NB4 (cell line): ENCODE measurements around the gene NR2F2.

Experiments
- CTCF ChIP-seq: IDR thresholded peaks from one replicate; pipeline ENCODE4 v1.5.1; 2012; ENCODE audit warnings: low read depth, low read length
- MAX ChIP-seq: IDR thresholded peaks from 2 replicates; pipeline ENCODE4 v1.6.1; 2011; ENCODE audit warnings: low read depth, low read length
- MYC ChIP-seq: IDR thresholded peaks from 2 replicates; pipeline ENCODE4 v1.6.1; 2011; ENCODE audit warnings: low read depth, low read length
- POLR2A ChIP-seq: IDR thresholded peaks from 2 replicates; pipeline ENCODE4 v1.6.1; 2011; ENCODE audit warnings: mild to moderate bottlenecking; ENCODE audit not compliant: insufficient read length; ENCODE audit errors: extremely low read depth

- TF ChIP-seq POLR2A (no peak), MYC (no peak), CTCF (no peak), MAX (no peak)
These were observed 32.3 kb upstream of the NR2F2 start for GRCh38 chr15:96298217-96298616.
